Common myeloid progenitor, CD34-positive (primary cell): Measurements from ENCODE around the gene ZSCAN21.

Experiments
- CTCF ChIA-PET: fragments of 350-600 bp; sonication (Branson Sonifier 250); formaldehyde crosslinking; loops from one replicate; lab custom pipeline; 2021; ENCODE audit warnings: antibody characterized with exemption; lab: Charles Lee
- POLR2A ChIA-PET: fragments of 350-600 bp; sonication (Branson Sonifier 250); formaldehyde crosslinking; loops from one replicate; lab custom pipeline; 2021; ENCODE audit warnings: antibody characterized with exemption; lab: Charles Lee
- DNase-seq, 3 donors: peaks; one replicate each; pipeline versions ENCODE4 v3.0.0 to v3.0.0-alpha.2; 2013
- H3K27ac ChIP-seq, 2 experiments: 1 replicate in 1 of 2; 2 replicates in 1 of 2; pipeline ENCODE4 v1.7.0; 2013; ENCODE audit warnings: inconsistent platforms in 2 of 2, low read length in 2 of 2, mild to moderate bottlenecking in 2 of 2, low read depth in 1 of 2, moderate library complexity in 1 of 2; ENCODE audit not compliant: severe bottlenecking in 2 of 2, insufficient read depth in 1 of 2, poor library complexity in 1 of 2
- H3K27me3 ChIP-seq, 5 experiments: replicated peaks in 2 of 5; 1 replicate in 3 of 5; 2 replicates in 2 of 5; pipeline versions ENCODE4 v1.6.1 to v1.7.0; 2013; ENCODE audit warnings: low read length in 4 of 5, mild to moderate bottlenecking in 2 of 5, moderate library complexity in 2 of 5, inconsistent platforms in 1 of 5; ENCODE audit not compliant: insufficient read depth in 5 of 5, control insufficient read depth in 4 of 5
- H3K36me3 ChIP-seq, 4 experiments: 1 replicate in 2 of 4; 2 replicates in 2 of 4; pipeline versions ENCODE4 v1.6.1 to v1.7.0; 2013; ENCODE audit warnings: low read length in 3 of 4, control low read depth in 1 of 4, mild to moderate bottlenecking in 1 of 4; ENCODE audit not compliant: control insufficient read depth in 4 of 4, insufficient read depth in 4 of 4
- H3K4me1 ChIP-seq, 4 experiments: 1 replicate in 3 of 4; 2 replicates in 1 of 4; pipeline versions ENCODE4 v1.6.1 to v1.7.1; 2013; ENCODE audit warnings: low read length in 3 of 4, mild to moderate bottlenecking in 3 of 4, control low read depth in 1 of 4, inconsistent platforms in 1 of 4, moderate library complexity in 1 of 4; ENCODE audit not compliant: control insufficient read depth in 4 of 4, insufficient read depth in 4 of 4; ENCODE audit errors: control extremely low read depth in 1 of 4
- H3K4me3 ChIP-seq, 7 experiments: 1 replicate in 4 of 7; 2 replicates in 3 of 7; pipeline versions ENCODE4 v1.5.1 to v1.7.0; 2013; ENCODE audit warnings: mild to moderate bottlenecking in 7 of 7, low read length in 6 of 7, moderate library complexity in 6 of 7, inconsistent platforms in 2 of 7, low read depth in 2 of 7, control low read depth in 1 of 7; ENCODE audit not compliant: insufficient read depth in 4 of 7, control insufficient read depth in 1 of 7; ENCODE audit errors: extremely low read depth in 1 of 7
- H3K9me3 ChIP-seq, 5 experiments: 1 replicate in 4 of 5; 2 replicates in 1 of 5; pipeline versions ENCODE4 v1.6.1 to v1.7.1; 2013; ENCODE audit warnings: low read length in 4 of 5, mild to moderate bottlenecking in 2 of 5, inconsistent platforms in 1 of 5, low read depth in 1 of 5, moderate library complexity in 1 of 5; ENCODE audit not compliant: control insufficient read depth in 4 of 5, insufficient read depth in 2 of 5; ENCODE audit errors: control extremely low read depth in 1 of 5
- WGBS: methylation state at CpG from one replicate; pipeline ENCODE4 v1.1.5; 2013; ENCODE audit not compliant: insufficient coverage; 5-methylcytosine and 5-hydroxymethylcytosine counted together

ZSCAN21 gene

GRCh38 chr7:100093054-100093453 lies 43.5 kb downstream of the ZSCAN21 start:
- CTCF ChIA-PET, result interaction anchor here (1.0 to 2.0 kb wide), 2 partner anchors 8 to 38 kb away, joined by 4 to 6 read pairs; no protein-coding TSS in a partner anchor

GRCh38 chr7:100093498-100093897 lies 43.9 kb downstream of the ZSCAN21 start:
- peaks cover 0 to 13% (median 7%) of the 10 kb centered on the region in 4 experiments for H3K4me1 ChIP-seq
- WGBS, result 98% methylated on average over 13 of the region's 13 CpGs
- ChIA-PET POLR2A (interaction anchor here (0.7 kb wide), 1 partner anchor 12 kb away, joined by 3 read pairs; the partner anchor contains the start of gene ZNF3), CTCF (interaction anchor here (1.0 to 2.0 kb wide), 3 partner anchors 8 to 37 kb away, joined by 3 to 6 read pairs (median 4); no protein-coding TSS in a partner anchor)
- DNase-seq, result no peak
- H3K4me3 ChIP-seq, result no peak overlapping the region
- no peaks in the 10 kb centered on the region for H3K27me3 ChIP-seq
- peaks cover 26 to 82% (median 68%) of the 10 kb centered on the region in 4 experiments for H3K36me3 ChIP-seq
- no peak overlapping the region for H3K27ac ChIP-seq
- H3K9me3 ChIP-seq, result no peaks in the 10 kb centered on the region

More at GRCh38 chr7:100093054-100093453, 43.5 kb downstream of the ZSCAN21 start:
- DNase-seq, result no peak
- 93% methylated on average over 6 of the region's 8 CpGs for WGBS
- H3K27ac ChIP-seq, result peak overlapping the region in 1 of 2 experiments; percentile 12
- peaks cover 0 to 17% (median 11%) of the 10 kb centered on the region in 4 experiments for H3K4me1 ChIP-seq
- POLR2A ChIA-PET, result interaction anchor here (0.7 kb wide), 1 partner anchor 12 kb away, joined by 3 read pairs; the partner anchor contains the start of gene ZNF3
- no peak overlapping the region for H3K4me3 ChIP-seq
- H3K27me3 ChIP-seq, result no peaks in the 10 kb centered on the region
- H3K36me3 ChIP-seq, result peaks cover 22 to 78% (median 64%) of the 10 kb centered on the region in 4 experiments
- H3K9me3 ChIP-seq, result no peaks in the 10 kb centered on the region

GRCh38 chr7:100093925-100094486 lies 44.4 kb downstream of the ZSCAN21 start:
- H3K9me3 ChIP-seq, result no peaks in the 10 kb centered on the region
- no peak overlapping the region for H3K27ac ChIP-seq
- ChIA-PET CTCF (interaction anchor here (1.0 to 2.0 kb wide), 3 partner anchors 8 to 37 kb away, joined by 3 to 6 read pairs (median 4); no protein-coding TSS in a partner anchor), POLR2A (interaction anchor here (1.3 kb wide), 1 partner anchor 11 kb away, joined by 4 read pairs; no protein-coding TSS in a partner anchor)
- H3K27me3 ChIP-seq, result no peaks in the 10 kb centered on the region
- H3K36me3 ChIP-seq, result peaks cover 29 to 87% (median 73%) of the 10 kb centered on the region in 4 experiments
- peaks cover 0 to 13% (median 8%) of the 10 kb centered on the region in 4 experiments for H3K4me1 ChIP-seq
- H3K4me3 ChIP-seq, result no peak overlapping the region
- DNase-seq, result no peak
- WGBS, result 97% methylated on average over 13 of the region's 16 CpGs

GRCh38 chr7:100095289-100095688 lies 45.7 kb downstream of the ZSCAN21 start:
- H3K4me3 ChIP-seq, result no peak overlapping the region
- no peaks in the 10 kb centered on the region for H3K27me3 ChIP-seq
- ChIA-PET POLR2A (interaction anchor here (1.3 kb wide), 1 partner anchor 13 kb away, joined by 4 read pairs; no protein-coding TSS in a partner anchor), CTCF (no interaction called here)
- 93% methylated on average over 3 of the region's 9 CpGs for WGBS
- no peak overlapping the region for H3K27ac ChIP-seq
- no peak for DNase-seq
- H3K36me3 ChIP-seq, result peaks cover 31 to 95% (median 78%) of the 10 kb centered on the region in 4 experiments
- H3K4me1 ChIP-seq, result peaks cover 7 to 15% (median 9%) of the 10 kb centered on the region in 4 experiments
- no peaks in the 10 kb centered on the region for H3K9me3 ChIP-seq

- WGBS, result over 99% methylated on average over 16 of the region's 17 CpGs
- Histone ChIP-seq H3K4me3 (no peak overlapping the region), H3K27me3 (no peaks in the 10 kb centered on the region), H3K36me3 (peaks cover 31 to 91% (median 75%) of the 10 kb centered on the region in 4 experiments), H3K4me1 (peaks cover 7 to 15% (median 9%) of the 10 kb centered on the region in 4 experiments), H3K27ac (peak overlapping the region in 1 of 2 experiments; percentile 9), H3K9me3 (no peaks in the 10 kb centered on the region)
- CTCF ChIA-PET, result interaction anchor here (0.6 kb wide), 1 partner anchor 13 kb away, joined by 5 read pairs; no protein-coding TSS in a partner anchor
- no peak for DNase-seq
- POLR2A ChIA-PET, result no interaction called here
These were observed 46.1 kb downstream of the ZSCAN21 start for GRCh38 chr7:100095704-100096103.

- H3K4me3 ChIP-seq, result peak overlapping the region in 2 of 7 experiments; percentile 45 to 89
- H3K27me3 ChIP-seq, result no peaks in the 10 kb centered on the region
- WGBS, result 91% methylated on average over 7 of the region's 10 CpGs
- POLR2A ChIA-PET, result no interaction called here
- DNase-seq, result no peak
- H3K36me3 ChIP-seq, result peaks cover 28 to 66% (median 51%) of the 10 kb centered on the region in 4 experiments
- CTCF ChIA-PET, result interaction anchor here (0.6 kb wide), 1 partner anchor 51 kb away, joined by 3 read pairs; no protein-coding TSS in a partner anchor
- no peaks in the 10 kb centered on the region for H3K9me3 ChIP-seq
- H3K27ac ChIP-seq, result peak overlapping the region; percentile 86 to 90
- peaks cover 7 to 25% (median 15%) of the 10 kb centered on the region in 4 experiments for H3K4me1 ChIP-seq
These were observed 49.3 kb downstream of the ZSCAN21 start for GRCh38 chr7:100098913-100099312.
